Activated CD4-positive, CD25-positive, alpha-beta regulatory T cell treated with anti-CD3 and anti-CD28 coated beads, Interleukin-2, amount 50 U/mL, for 16 hours (primary cell): ENCODE data around the gene RETREG3.
"Not testable (repeated sequence)": the region's sequence is repeated elsewhere in the genome, so short reads cannot be mapped to it uniquely, and the experiment has no call there.

ENCODE experiments used
- DNase-seq: peaks from one replicate; pipeline ENCODE4 v3.0.0-alpha.2; 2020; ENCODE audit warnings: low read depth, low spot score

Gene RETREG3

DNA sequence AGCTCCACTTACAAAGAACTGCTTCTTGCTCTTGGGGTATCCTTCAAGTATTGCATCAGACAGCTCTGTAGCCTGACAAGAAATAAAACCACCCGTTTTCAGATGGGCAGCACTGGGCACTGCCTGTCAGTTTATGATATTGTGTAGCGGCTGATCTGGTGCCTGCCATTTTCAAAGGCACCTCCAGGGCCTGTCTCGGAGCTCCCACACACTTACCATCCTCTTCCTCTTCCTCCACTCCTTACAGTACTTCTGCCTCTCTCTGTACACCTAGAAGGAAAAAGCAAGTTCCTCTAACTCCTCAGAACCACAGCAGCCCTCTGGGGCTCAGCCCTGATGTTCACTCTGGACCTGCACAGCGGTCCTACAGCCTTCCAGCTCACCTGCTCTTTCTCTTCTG is 36.1 kb downstream of the RETREG3 start:
- DNase-seq = no peak

DNA sequence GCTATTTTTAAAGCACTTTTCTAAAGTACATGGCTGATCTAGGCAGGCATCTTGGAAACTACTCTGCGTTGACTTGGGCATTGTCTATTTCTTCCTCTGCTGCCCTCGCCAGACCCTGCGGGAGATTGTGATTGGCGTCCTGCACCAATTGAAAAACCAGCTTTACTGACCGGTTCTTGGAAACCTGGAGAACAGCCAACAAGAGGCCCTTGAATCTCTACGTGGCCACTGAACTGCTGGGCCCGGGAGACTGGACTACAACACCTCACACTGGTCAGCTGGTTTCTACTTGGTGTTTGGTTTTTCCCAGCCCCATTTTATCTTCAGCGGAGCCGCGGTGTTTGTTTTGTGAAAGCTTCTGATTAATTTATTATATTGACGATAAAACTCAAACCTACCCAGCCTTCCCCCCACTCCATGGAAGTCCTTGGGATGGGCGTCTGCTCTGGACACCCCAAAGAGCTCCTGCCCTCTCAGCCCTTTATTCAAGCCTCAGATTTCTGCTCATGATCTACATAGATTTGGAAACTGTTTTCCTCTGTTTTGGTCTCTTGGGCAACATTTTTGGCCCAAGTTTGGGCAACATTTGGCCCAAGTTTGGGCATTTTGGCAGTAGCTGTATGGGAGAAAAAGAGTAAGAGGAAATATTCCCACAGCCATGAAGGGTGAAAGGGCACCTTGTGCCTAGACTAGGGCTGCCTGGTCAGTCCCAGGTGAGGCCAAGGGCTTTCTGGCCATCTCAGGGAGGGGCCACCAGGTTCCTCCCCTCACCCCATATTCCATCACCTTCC is 37.5 kb downstream of the RETREG3 start:
- no peak for DNase-seq

GRCh38 chr17:42568341-42569111 is 40.6 kb downstream of the RETREG3 start:
- no peak for DNase-seq

DNA sequence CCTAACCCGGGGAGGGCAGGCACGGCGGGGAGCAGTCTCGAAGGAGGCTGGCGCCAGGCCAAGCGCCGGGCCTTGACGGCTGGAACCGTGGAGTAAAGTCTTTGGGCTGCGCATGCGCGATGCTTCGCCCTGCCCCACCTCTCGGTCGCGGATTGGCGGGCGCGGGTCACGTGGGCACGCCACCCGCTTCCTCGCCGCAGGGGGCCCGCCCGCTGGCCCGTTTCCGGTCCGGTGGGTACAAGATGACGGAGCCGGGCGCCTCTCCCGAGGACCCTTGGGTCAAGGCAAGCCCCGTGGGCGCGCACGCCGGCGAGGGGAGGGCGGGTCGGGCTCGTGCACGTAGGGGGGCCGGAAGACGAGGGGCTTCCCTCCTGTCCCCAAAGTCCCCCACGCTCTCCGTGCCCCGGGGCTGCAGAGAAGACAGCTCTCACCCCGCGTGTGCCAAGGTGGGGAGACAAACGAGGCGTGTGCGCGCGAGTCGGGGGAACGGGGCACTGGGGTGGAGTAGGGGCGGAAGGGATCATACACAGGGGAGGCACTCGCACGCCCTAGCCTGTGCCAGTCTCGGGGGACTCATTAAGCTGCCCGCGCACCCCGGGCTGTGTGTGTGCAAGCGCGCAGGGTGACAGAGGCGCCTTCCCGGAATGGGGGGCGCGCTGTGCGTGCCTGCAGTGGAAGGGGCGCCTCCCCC is 42.1 kb downstream of the RETREG3 start, which contains the start of gene MLX:
MLX (plus strand) TSS at position 218 of the 691 bp plus-strand sequence; CDS start at position 243, 25 bp downstream.
- DNase-seq = peak; percentile 81

DNA sequence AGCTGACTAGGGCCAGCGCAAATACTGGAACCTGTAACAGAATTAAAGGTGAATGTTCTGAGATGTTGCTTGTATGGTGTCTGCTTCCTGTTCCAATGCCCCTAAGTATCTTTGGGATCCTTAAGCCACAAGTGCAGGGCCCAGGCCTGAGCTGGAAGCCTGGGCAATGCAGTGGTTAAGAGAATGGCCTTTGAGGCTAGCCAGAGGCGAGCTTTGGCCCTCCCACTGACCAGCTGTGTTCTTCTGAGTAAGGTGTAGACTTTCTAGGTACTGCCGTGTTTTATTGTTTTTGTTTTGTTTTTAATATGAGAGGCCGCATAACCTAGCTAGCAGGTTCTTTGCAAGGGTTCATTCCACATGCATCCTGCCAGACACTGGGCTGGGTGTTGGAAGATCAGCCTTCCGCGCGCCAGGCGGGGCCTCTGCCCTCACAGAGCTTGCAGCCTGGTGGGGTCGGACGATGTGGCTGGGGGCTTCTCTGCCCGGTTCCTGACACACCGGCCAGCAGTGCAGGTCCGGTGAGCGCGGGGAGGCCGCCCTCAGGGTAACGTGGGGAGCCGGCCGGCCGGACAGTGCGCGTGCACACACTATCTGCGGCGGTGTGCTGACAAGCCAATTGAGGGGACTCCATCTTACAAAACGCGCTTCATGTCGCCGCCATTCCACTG is 42.8 kb downstream of the RETREG3 start:
- no peak for DNase-seq

- DNase-seq = no peak
These were observed 43.5 kb downstream of the RETREG3 start for GRCh38 chr17:42565523-42566214.

GRCh38 chr17:42564815-42565522 is 44.2 kb downstream of the RETREG3 start:
- no peak for DNase-seq

DNA sequence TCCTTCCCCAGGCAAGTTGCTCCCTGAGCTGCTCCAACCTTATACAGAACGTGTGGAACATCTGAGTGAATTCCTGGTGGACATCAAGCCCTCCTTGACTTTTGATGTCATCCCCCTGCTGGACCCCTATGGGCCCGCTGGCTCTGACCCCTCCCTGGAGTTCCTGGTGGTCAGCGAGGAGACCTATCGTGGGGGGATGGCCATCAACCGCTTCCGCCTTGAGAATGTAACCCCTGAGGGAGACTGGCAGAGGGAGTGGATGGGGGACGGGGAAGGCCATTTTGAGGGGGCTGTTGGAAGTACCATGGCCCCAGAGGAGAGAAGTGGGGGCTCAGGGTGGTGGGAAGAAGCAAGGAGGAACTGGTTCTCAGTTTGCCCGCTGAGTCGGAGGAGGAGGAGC is 45.2 kb downstream of the RETREG3 start:
- no peak for DNase-seq

GRCh38 chr17:42563543-42563942 is 45.6 kb downstream of the RETREG3 start:
- DNase-seq = no peak

- no peak for DNase-seq
These were observed 46.0 kb downstream of the RETREG3 start for GRCh38 chr17:42563143-42563509.

- DNase-seq = no peak
These were observed 46.6 kb downstream of the RETREG3 start for GRCh38 chr17:42562388-42563142.

GRCh38 chr17:42561897-42562387 is 47.2 kb downstream of the RETREG3 start, which contains the start of gene COASY:
Gene COASY, plus strand, starts transcription at chr17:42562148. Its CDS starts 475 bp downstream, at chr17:42562623.
- DNase-seq = peak; percentile 86

DNA sequence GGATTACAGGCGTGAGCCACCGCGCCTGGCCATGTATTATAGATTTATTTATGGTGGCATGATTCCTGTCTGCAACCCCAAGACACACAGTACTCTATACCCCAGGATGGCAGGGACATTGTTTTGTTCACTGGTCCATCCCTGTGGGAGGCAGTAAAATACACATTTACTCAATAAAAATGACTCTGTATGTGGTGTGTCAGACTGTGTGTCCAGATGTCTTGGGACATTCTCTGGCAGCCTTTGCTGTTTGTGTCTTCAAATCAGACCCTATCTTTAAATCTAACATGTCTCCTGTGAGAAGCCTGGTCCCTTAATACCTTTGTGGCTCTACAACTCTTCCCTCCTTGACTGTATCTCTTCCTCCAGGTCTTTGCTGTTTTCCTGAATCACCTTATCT is 48.9 kb downstream of the RETREG3 start:
- DNase-seq = no peak

- DNase-seq = no peak
These were observed 50.1 kb downstream of the RETREG3 start for GRCh38 chr17:42559075-42559474.

GRCh38 chr17:42555961-42556617 is 53.1 kb downstream of the RETREG3 start:
- DNase-seq = not testable (repeated sequence)

DNA sequence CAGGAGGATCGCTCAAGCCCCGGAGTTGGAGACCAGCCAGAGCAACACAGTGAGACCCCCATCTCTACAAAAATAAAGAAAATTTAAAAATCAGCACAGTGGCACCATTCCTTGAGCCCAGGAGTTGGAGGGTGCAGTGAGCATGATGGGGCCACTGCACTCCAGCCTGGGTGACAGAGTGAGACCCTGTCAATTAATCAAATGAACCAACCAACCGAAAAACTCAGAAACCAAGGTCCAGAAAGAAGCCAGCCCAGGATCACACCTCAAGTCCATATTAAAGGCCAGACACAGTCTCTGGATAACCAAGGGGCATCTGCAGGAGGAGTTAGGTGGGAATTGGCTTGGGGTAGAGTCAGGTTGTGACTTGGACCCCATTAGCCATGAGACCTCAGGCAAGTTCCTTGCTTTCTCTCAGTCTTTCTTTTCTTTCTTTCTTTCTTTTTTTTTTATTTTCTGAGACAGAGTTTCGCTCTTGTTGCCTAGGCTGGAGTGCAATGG is 54.0 kb downstream of the RETREG3 start:
- no peak for DNase-seq

- peak; percentile 34 for DNase-seq
These were observed 54.7 kb downstream of the RETREG3 start for GRCh38 chr17:42554250-42555121.

- no peak for DNase-seq
These were observed 55.3 kb downstream of the RETREG3 start for GRCh38 chr17:42553866-42554249.
